Caco-2 (cell line): ENCODE results near the gene HCN3. TPM values are rescaled to one million over a fixed set of nuclear protein-coding genes. Genes with fewer than 3 reads are reported as not detected.

Source experiments
- BruUV-seq: library from RNA; stranded (reverse); fragments of 400-500 nt; replicated peaks from 2 replicates; lab custom pipeline; 2021; lab: Mats Ljungman, UMichigan
- CTCF ChIA-PET: fragments of 300-600 bp; sonication (Branson Sonifier 250); formaldehyde crosslinking; loops from one replicate; lab custom pipeline; 2022; ENCODE audit warnings: antibody characterized with exemption; lab: Charles Lee
- POLR2A ChIA-PET: fragments of 300-600 bp; sonication (Branson Sonifier 250); formaldehyde crosslinking; loops from one replicate; lab custom pipeline; 2022; ENCODE audit warnings: antibody characterized with exemption; lab: Charles Lee
- DNase-seq, 2 experiments: peaks; one replicate each; pipeline versions ENCODE4 v3.0.0 to v3.0.0-alpha.2; 2020 to 2022
- H3K27me3 ChIP-seq: replicated peaks from 2 replicates; pipeline ENCODE4 v1.6.0; 2011; ENCODE audit warnings: low read length; ENCODE audit not compliant: control insufficient read depth, insufficient read depth
- H3K36me3 ChIP-seq: 2 replicates; pipeline ENCODE4 v1.5.1; 2011; ENCODE audit warnings: low read length; ENCODE audit not compliant: control insufficient read depth, insufficient read depth
- H3K4me1 ChIP-seq: fragments of 250-450 bp; sonication (Bioruptor Pico); 2 replicates; pipeline ENCODE4 v1.5.1; 2020; ENCODE audit warnings: mild to moderate bottlenecking
- H3K4me3 ChIP-seq: 2 replicates; pipeline ENCODE4 v1.5.1; 2011; ENCODE audit warnings: low read depth, mild to moderate bottlenecking, control low read depth, low read length
- H3K9me3 ChIP-seq: fragments of 250-450 bp; sonication (Bioruptor Pico); 2 replicates; pipeline ENCODE4 v1.5.1; 2020; ENCODE audit warnings: mild to moderate bottlenecking, moderate library complexity
- H3K27ac Mint-ChIP-seq: one replicate; pipeline ENCODE4 v1.8.0; 2022; ENCODE audit warnings: mixed read lengths; ENCODE audit not compliant: unreplicated experiment
- H3K27me3 Mint-ChIP-seq: one replicate; pipeline ENCODE4 v1.8.0; 2022; ENCODE audit warnings: mixed read lengths; ENCODE audit not compliant: insufficient read depth, unreplicated experiment
- H3K36me3 Mint-ChIP-seq: one replicate; pipeline ENCODE4 v1.8.0; 2022; ENCODE audit warnings: mild to moderate bottlenecking, mixed read lengths; ENCODE audit not compliant: insufficient read depth, unreplicated experiment
- H3K4me1 Mint-ChIP-seq: one replicate; pipeline ENCODE4 v1.8.0; 2022; ENCODE audit warnings: low read depth, mixed read lengths; ENCODE audit not compliant: unreplicated experiment
- H3K4me3 Mint-ChIP-seq: one replicate; pipeline ENCODE4 v1.8.0; 2022; ENCODE audit warnings: mild to moderate bottlenecking, moderate library complexity, mixed read lengths; ENCODE audit not compliant: unreplicated experiment
- H3K9me3 Mint-ChIP-seq: one replicate; pipeline ENCODE4 v1.8.0; 2022; ENCODE audit warnings: mixed read lengths; ENCODE audit not compliant: unreplicated experiment
- intact Hi-C: fragments of 100-400 bp; cut with micrococcal nuclease; formaldehyde crosslinking; loops from one replicate; pipeline ENCODE4 v1.10.0; 2022; ENCODE audit not compliant: unreplicated experiment
- total RNA-seq: library from RNA; stranded (reverse); gene quantifications from 2 replicates; pipeline ENCODE4 v1.2.3, GENCODE V29; 2022
- TF ChIP-seq, protein P1 (sequence below), 2 experiments: fragments of 200-600 bp in 1 of 2; IDR thresholded peaks; 1 replicate in 1 of 2; 2 replicates in 1 of 2; pipeline versions ENCODE4 v1.5.1 to v1.8.0; 2011 to 2022; ENCODE audit warnings: antibody characterized with exemption in 1 of 2, control low read depth in 1 of 2, inconsistent platforms in 1 of 2, low read depth in 1 of 2, low read length in 1 of 2, mild to moderate bottlenecking in 1 of 2, moderate library complexity in 1 of 2; ENCODE audit not compliant: insufficient read depth in 1 of 2, severe bottlenecking in 1 of 2, unreplicated experiment in 1 of 2

The HCN3 gene
- total RNA-seq, 1 experiment from 2014 or later = 8.8 TPM

DNA sequence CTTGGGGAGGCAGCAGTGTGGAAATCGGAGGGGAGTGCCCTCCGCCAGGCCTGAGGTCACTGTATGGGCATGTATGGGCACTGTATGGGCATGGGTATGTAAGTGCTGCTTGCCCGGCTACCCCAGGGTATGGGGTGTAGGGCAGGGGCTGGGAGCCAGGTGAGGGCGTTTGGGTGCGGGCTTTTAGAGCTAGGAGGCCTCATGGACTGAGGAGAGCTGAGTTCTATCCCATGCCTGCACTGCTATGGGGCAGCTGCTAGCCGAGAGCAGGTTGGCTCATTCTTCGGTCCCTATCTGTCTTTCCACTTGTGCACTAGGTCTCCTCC, 18.6 kb downstream of the HCN3 start:
- H3K9me3 Mint-ChIP-seq = no peaks in the 10 kb centered on the region
- H3K4me3 ChIP-seq = no peak overlapping the region
- TF ChIP-seq, protein P1, sequence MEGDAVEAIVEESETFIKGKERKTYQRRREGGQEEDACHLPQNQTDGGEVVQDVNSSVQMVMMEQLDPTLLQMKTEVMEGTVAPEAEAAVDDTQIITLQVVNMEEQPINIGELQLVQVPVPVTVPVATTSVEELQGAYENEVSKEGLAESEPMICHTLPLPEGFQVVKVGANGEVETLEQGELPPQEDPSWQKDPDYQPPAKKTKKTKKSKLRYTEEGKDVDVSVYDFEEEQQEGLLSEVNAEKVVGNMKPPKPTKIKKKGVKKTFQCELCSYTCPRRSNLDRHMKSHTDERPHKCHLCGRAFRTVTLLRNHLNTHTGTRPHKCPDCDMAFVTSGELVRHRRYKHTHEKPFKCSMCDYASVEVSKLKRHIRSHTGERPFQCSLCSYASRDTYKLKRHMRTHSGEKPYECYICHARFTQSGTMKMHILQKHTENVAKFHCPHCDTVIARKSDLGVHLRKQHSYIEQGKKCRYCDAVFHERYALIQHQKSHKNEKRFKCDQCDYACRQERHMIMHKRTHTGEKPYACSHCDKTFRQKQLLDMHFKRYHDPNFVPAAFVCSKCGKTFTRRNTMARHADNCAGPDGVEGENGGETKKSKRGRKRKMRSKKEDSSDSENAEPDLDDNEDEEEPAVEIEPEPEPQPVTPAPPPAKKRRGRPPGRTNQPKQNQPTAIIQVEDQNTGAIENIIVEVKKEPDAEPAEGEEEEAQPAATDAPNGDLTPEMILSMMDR (IDR thresholded peaks at IDR 0.05; ENCODE audit: insufficient read depth in 1 of 2, low read depth in 1 of 2, low read length in 1 of 2, severe bottlenecking in 1 of 2, unreplicated experiment in 1 of 2) = no peak
- ChIA-PET POLR2A (no interaction called here), CTCF (no interaction called here)
- no TSS peak for BruUV-seq
- no peak overlapping the region for H3K27ac Mint-ChIP-seq
- no peaks in the 10 kb centered on the region for H3K4me1 ChIP-seq
- H3K36me3 Mint-ChIP-seq = peaks cover 4% of the 10 kb centered on the region
- no peaks in the 10 kb centered on the region for H3K27me3 ChIP-seq
- no peaks in the 10 kb centered on the region for H3K27me3 Mint-ChIP-seq
- no peaks in the 10 kb centered on the region for H3K36me3 ChIP-seq
- no peaks in the 10 kb centered on the region for H3K9me3 ChIP-seq
- intact Hi-C loops = no loop called here
- H3K4me3 Mint-ChIP-seq = no peak overlapping the region
- no peak for DNase-seq
- H3K4me1 Mint-ChIP-seq = no peaks in the 10 kb centered on the region

DNA sequence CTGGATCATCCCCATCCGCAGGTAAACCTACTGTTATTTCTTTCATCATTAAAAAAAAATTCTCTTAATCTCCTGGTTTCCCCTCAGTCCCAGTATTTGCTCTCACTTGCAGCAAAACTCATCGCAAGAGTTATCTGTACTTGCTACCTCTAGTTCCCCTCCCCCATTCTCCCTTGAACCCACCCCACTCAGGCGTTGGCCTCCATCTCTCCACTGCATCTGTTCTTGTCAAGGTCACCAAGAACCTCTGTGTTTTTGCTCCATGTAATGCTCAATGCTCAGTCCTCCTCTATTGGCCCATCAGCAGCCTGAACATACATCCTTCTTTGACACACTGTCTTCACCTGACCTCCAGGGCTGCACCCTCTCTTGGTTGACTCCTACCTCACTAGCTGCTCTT, 19.4 kb downstream of the HCN3 start:
- BruUV-seq = no TSS peak
- CTCF ChIA-PET = no interaction called here

GRCh38 chr1:155297384-155297783, 20.1 kb downstream of the HCN3 start:
- ChIA-PET CTCF (no interaction called here), POLR2A (no interaction called here)
- Histone ChIP-seq H3K9me3 (no peaks in the 10 kb centered on the region), H3K36me3 (no peaks in the 10 kb centered on the region), H3K27me3 (no peaks in the 10 kb centered on the region), H3K4me1 (no peaks in the 10 kb centered on the region), H3K4me3 (no peak overlapping the region)
- intact Hi-C loops = no loop called here
- Mint-ChIP-seq H3K4me3 (no peak overlapping the region), H3K27me3 (no peaks in the 10 kb centered on the region), H3K9me3 (no peaks in the 10 kb centered on the region), H3K27ac (no peak overlapping the region), H3K36me3 (no peaks in the 10 kb centered on the region), H3K4me1 (no peaks in the 10 kb centered on the region)
- no TSS peak for BruUV-seq
- TF ChIP-seq, protein P1 (IDR thresholded peaks at IDR 0.05; ENCODE audit: insufficient read depth in 1 of 2, low read depth in 1 of 2, low read length in 1 of 2, severe bottlenecking in 1 of 2, unreplicated experiment in 1 of 2) = no peak
- DNase-seq = no peak

More for the DNA sequence above, 19.4 kb downstream of the HCN3 start:
- no peak for DNase-seq
- TF ChIP-seq, protein P1 (IDR thresholded peaks at IDR 0.05; ENCODE audit: insufficient read depth in 1 of 2, low read depth in 1 of 2, low read length in 1 of 2, severe bottlenecking in 1 of 2, unreplicated experiment in 1 of 2) = no peak
- H3K36me3 ChIP-seq = no peaks in the 10 kb centered on the region
- Mint-ChIP-seq H3K4me1 (no peaks in the 10 kb centered on the region), H3K27ac (no peak overlapping the region), H3K36me3 (peaks cover under 1% of the 10 kb centered on the region), H3K9me3 (no peaks in the 10 kb centered on the region), H3K27me3 (no peaks in the 10 kb centered on the region), H3K4me3 (no peak overlapping the region)
- H3K27me3 ChIP-seq = no peaks in the 10 kb centered on the region
- POLR2A ChIA-PET = no interaction called here
- H3K4me3 ChIP-seq = no peak overlapping the region
- no peaks in the 10 kb centered on the region for H3K9me3 ChIP-seq
- no peaks in the 10 kb centered on the region for H3K4me1 ChIP-seq
- intact Hi-C loops = no loop called here
